GM18870 (cell line): ENCODE results near the gene SAMD11.
"Not testable (repeated sequence)": the region's sequence is repeated elsewhere in the genome, so short reads cannot be mapped to it uniquely, and the experiment has no call there.

Experiments used
- ATAC-seq: cut with Tn5 transposase; IDR thresholded peaks from one replicate; pipeline ENCODE4 v1.9.1; 2021; ENCODE audit warnings: moderate library complexity; ENCODE audit not compliant: unreplicated experiment

Gene SAMD11, protein sequence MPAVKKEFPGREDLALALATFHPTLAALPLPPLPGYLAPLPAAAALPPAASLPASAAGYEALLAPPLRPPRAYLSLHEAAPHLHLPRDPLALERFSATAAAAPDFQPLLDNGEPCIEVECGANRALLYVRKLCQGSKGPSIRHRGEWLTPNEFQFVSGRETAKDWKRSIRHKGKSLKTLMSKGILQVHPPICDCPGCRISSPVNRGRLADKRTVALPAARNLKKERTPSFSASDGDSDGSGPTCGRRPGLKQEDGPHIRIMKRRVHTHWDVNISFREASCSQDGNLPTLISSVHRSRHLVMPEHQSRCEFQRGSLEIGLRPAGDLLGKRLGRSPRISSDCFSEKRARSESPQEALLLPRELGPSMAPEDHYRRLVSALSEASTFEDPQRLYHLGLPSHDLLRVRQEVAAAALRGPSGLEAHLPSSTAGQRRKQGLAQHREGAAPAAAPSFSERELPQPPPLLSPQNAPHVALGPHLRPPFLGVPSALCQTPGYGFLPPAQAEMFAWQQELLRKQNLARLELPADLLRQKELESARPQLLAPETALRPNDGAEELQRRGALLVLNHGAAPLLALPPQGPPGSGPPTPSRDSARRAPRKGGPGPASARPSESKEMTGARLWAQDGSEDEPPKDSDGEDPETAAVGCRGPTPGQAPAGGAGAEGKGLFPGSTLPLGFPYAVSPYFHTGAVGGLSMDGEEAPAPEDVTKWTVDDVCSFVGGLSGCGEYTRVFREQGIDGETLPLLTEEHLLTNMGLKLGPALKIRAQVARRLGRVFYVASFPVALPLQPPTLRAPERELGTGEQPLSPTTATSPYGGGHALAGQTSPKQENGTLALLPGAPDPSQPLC

DNA sequence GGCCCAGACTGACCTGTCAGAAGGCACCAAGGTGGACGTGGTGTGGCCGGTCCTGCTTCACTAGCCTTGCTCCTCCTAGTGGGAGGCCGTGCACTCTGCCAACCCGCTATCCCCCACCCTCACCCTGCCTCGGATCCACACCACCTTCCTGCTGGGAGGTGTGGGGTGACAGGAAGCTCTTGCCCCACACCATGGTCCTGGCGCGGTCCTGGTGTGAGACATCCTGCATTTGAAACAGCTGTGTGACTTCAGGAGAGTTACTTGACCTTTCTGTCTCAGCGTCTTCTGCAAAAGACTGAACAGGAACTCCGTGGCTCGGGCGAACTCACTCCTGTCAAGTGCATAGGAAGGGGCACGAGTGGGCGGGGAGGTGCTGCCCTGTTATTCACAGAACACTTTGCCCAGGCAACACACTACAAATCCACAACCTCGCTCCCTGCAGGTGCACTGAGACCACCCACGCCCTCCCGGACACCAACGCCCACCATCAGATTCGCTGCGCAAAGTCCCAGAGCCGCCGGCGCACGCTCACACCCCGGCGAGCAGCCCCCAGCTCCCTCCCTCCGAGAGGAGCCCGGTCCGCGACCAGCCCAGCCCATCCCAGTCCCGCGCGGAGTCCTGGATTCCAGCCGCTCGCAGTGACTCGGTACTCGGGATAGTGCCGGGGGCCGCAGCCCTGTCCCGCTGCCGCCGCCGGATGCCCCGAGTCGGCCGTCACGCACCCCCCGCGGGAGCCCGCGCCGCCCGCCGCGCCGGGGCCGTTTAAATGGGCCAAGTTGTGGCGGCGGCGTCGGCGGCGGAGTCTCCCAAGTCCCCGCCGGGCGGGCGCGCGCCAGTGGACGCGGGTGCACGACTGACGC, at the start of gene SAMD11:
Gene SAMD11 (plus strand): TSS at position 793 of the 860 bp plus-strand sequence. CDS start 509 bp downstream, outside the sequence.
- no peak for ATAC-seq

DNA sequence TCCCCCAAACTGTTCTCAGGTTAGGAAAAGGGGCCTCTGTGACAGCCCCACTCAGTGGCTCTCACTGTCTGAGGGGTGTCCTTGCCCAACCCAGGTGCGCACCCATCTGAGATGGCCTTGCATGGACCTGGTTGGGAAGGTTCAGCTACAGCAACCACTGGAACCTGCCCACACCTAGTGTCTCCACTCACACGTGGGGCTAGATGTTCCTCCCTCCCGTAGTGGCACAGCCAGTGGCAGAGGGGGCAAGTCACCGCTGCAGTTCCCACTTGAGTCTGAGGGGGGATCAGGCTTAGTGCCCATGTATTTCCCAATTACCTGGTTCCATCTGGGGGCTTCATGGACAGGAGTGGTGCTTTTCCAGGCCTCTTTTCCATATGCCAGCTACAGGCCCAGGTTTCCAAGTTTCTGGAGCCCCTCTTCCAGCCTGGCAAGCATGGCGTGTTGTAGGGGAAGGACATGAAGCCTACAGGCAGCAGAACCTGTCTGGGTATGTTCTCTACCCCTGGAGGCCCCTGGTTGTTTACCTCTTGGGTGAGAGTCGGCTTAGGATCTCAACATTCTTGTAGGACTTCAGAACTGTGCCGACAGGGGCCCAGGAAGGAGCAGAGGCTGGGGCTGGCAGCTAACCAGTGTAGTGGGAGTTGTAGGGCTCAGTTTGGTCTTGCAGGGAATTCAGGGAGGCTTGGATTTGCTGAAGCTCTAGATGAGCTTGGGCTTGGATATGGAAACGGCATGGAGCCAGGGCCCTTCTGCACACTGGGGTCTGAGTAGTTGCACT, 47.1 kb upstream of the SAMD11 start:
- not testable (repeated sequence) for ATAC-seq

DNA sequence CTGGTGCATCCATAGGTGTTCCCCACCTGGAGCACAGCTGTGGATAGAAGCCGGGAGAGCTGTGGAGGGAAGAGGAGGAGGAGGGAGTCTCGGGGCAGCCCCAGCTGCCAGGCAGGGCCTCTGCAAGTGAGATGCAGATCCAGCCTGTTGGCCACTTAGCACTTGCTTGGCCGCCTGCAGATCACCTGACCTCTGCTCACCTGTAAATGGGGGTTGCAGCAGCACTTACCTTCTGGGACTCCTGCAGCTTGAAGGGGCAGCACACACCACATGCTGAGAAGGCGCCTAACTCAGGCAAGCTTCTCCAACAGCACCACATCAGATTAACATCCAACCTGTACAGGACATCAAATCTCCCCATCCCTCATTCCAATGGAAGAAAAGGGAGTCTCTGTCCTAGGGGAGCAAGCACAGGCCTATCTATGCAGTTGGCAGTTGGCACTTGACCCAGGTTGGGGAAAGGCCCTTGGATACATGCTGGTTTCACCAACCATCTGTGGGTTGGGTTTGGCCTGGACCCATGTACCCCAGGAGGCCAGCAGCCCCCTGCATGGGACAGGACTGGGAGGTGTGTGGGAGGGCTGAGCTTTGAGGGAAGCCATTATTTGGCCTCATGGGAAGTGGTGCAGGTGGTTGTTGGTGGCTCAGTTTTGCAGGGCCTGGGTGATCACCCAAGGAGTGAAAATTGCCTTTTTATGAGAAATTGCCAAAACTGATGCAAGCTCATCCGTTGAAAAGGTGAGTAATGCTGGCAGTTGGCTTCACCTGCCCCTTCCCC, 46.3 kb upstream of the SAMD11 start:
- not testable (repeated sequence) for ATAC-seq

DNA sequence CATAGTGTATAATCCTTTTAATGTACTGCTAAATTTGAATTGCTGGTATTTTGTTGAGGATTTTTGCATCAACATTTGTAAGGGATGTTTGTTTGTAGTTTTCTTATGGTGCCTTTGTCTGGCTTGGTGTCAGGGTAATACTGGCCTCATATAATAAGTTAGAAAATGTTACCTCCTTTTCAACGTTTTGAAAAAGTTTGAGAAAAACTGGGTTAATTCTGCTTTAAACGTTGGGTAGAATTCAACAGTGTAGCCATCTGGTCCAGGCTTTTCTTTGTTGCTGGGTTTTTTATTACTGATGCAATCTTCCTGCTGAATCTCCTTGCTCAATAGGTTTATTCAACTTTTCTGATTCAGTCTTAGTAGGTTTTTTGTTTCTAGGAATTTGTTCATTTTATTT, 43.2 kb upstream of the SAMD11 start:
- ATAC-seq: not testable (repeated sequence)

DNA sequence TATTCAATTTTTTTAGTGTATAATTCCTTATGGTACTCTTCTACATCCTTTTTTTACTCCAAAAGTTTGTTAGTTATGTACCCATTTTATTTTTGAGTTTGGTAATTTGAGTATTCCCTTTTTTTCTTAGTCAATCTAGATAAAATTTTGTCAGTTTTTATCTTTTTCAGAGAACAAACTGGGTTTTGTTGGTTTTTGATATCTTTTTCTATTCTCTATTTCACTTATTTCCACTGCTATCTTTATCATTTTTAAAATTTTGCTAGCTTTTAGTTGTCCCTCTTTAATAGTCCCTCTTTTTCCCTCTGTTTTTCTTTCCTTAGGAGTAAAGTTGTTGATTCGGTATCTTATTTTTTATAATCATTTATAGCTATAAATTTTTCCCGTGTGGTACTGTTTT, 42.8 kb upstream of the SAMD11 start:
- not testable (repeated sequence) for ATAC-seq

DNA sequence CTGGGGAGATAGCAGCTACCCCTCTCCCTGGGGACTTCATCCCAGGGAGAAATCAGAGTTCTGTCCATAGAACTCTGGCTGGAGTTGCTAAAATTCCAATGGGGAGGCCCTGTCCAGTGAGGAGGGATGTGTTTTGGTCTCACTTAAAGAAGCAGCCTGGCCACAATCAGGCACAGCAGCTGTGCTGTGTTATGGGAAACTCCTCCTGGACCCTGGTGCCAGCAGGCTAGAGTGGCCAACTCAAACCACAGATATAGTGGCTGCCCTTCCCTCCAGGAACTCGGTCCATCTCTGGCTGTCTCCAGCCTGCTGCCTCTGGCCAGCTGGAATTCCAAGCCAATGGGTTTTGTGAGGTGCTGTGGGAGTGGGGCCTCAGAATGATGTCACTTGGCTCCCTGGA, 37.4 kb upstream of the SAMD11 start:
- ATAC-seq: no peak

DNA sequence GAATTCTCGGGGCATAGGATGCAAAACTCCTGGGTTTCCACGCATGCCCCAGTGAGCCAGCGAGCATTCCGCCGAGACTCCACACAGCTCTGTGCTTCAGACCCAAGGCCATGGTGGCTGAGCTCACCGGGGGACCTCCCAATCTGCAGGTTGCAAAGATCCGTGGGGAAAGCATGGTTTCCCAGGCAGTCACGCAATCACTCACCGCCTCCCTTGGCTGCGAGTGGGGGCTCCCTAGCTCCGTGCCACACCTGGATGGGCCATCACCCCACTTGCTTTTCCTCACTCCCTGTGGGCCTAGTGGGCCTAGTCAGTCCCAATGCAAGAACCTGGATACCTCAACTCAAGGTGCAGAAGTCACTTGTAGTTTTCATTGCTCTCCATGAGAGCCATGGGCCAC, 37.0 kb upstream of the SAMD11 start:
- ATAC-seq: no peak

DNA sequence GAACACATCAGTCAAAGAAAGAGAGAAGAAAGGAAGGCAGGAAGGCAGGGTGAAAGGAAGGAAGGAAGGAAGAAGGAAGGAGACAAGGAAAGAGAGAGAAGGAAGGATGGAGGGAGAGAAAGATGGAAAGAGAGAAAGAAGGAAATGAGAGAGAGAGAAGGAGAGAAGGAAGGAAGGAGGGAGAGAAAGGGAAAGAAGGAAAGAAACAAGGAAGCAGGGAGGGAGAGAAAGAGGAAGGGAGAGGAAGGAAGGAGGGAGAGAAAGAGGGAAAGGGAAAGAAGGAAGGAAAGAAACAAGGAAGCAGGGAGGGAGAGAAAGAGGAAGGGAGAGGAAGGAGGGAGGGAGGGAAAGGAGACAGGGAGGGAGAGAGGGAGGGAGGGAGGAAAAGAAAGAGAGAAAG, 35.4 kb upstream of the SAMD11 start:
- ATAC-seq: no peak

DNA sequence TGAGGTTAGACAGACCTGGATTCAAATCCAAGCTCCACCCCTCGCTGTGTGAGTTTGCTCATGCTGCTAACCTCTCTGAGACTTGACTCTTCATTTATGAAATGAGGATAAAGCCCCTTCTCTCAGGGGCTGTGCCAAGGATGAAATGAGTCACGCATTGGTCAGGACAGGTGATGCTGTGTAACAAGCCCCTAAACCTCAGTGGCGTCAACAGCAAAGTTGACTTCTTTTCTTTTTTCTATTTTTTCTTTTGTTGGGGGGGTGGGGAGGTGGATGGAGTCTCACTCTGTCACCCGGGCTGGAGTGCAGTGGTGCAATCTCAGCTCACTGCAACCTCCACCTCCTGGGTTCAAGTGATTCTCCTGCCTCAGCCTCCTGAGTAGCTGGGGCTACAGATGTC, 33.9 kb upstream of the SAMD11 start:
- not testable (repeated sequence) for ATAC-seq

DNA sequence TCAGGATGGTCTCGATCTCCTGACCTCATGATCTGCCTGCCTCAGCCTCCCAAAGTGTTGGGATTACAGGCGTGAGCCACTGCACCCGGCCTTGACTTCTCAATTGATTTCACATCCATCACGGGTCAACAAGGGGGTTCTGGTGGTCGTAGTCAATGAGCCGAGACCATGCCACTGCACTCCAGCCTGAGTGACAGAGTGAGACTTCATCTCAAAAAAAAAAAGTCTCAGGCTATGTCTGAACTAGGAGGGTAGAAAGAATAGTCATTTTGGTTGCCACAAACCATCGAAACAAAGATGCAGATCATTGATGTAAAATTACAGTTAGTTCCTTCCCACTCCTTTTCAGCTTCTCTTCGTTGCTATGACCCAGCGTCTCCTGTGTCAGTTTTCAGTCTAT, 33.5 kb upstream of the SAMD11 start:
- not testable (repeated sequence) for ATAC-seq

DNA sequence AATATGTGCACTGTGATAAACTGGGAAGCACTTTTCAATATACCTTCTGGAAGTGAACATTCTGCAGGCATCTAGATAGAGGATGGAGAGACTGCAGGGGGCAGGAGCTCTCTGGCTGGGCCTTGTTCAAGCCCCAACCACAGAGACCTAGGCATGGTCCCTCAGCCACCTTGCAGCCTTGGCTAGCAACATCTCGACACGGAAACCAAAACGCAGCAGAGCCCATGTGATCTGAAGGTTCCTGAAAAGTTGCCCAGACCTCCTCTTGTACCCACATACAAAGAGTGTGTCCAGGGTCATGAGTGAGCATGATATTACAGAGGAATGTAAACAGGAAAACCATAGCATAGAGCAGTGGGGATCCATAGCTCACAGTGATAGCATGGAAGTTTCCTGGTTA, 33.1 kb upstream of the SAMD11 start:
- no peak for ATAC-seq

DNA sequence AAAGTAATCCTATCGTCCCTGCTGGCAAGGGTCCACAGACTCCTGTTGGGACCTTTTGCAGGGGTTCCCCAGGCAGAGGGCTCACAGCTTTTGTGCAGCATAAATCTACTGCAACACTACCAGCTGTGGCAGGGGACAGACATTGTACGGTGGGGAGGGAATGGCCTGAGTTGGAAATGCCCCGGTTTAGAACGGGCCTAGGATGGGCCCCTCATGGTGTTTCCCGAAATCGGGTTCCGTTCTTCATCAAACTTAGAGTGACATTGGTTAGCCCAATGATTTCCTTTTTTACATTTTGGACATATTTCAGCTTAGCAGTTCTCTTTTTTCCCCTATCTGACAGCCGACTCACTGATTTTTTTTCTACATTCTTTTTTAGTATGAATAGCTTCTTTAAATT, 26.5 kb upstream of the SAMD11 start:
- ATAC-seq: no peak

DNA sequence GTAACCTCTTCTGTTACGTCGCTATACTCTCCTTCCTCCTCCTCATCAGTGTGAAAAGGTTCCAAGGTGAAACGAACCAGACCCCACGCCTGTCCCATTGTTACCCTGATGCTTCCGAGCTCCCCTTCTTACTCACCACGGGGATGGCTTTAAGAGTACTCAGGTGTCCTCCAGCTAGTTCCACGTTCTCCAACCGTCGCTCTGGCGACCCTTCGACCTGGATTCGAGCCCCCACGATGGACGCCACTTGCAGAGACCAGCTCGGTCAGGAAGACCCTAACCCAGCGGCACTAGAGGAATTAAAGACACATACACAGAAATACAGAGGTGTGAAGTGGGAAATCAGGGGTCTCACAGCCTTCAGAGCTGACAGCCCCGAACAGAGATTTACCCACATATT, 25.8 kb upstream of the SAMD11 start:
- ATAC-seq: not testable (repeated sequence)

DNA sequence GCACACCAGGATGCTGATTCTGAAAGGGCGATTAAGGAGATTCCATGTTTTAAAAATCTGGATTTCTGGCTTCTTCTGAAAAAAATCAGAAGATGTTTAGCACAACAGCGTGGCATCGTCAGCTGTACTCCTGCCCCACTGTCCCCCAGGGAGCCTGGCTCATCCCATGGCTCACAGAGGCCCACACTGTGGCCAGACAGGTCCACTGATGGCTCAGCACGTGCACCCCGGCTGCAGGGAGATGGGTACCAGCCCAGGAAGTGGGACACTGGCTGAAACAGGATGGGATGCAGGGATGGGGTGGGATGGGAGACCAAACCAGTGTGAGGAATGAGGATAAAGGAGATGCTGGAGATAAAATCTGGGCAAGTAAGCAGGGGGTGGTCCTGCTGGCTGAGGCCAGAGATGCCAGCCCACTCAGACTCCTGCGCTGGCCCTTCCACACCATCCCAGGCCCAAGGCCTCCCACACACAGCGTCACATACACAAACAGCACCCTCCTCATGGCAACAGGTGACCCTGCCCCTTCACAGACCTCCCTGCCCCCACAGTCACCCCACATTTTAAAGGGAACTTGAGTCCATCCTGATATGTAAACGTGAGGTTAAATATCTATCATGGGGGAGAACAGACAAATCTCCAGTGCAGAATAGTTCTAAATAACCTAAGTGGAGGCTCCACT, 23.9 kb upstream of the SAMD11 start:
- ATAC-seq: no peak

DNA sequence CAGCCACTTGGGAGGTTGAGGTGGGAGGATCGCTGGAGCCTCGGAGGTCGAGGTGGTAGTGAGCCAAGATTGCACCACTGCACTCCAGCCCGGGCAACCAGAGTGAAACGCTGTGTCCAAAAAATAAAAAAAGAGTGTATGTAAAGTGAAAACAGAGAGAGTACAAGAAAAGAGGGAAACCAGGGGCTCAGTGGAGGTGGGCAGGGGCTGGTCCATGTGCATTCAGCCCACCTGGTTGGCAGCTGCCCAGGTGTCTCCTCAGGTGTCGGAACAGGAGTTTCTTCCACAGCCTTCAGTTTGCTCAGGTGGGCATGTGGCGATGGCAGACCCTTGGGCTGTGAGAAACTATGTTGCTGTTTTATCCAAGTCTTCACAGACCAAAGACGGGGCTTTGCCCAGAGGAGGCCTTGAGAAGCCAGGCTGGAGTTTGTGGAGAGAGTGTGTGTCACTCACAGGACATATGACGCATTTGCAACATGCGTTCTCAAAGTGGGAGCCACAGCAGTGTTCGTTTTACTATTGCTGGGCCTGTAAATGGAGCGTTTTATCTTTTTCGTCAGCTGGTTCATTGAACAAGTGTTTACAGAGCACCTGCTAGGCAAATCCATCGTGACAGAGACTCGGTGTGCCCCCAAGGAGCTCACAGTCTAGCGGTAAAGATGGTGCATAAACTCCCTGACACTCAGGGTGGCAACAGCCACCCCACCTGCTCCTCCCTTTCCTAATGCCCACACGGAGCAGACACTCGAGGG, 22.4 kb upstream of the SAMD11 start:
- no peak for ATAC-seq

DNA sequence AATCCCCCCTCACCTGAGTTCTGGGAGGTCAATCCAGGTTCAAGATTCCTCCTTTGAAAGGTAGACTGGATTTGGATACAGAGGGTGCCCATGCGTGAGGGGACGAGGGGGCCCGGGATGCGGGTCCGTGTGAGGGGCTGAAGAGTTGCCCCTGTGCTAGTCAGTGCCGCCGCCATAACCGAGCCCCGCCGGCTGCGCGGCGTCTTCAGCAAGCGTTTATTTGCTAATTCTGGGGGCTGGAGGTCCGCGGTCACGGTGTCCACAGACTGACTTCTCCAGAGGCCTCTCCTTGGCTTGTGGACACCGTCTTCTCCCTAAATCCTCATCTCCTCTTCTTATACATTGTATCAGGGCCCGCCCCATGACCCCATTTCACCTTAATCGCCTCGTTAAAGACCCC, 20.9 kb upstream of the SAMD11 start:
- ATAC-seq: no peak

DNA sequence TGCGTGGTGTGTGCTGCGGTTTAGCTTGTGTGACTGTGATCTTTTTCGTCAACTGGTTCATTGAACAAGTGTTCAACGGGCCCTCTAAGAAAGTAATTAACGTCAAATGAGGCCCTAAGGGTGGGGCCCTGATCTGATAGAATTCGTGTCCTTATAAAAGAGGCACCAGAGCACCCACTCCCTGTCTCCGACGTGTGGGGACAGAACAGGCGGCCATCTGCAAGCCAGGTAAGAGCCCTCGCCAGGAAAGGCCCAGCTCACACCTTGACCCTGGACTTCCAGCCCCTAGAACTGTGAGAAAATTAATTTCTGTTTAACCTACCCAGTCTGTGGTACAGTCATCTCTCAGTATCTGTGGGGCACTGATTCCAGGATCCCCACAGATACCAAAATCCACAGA, 20.4 kb upstream of the SAMD11 start:
- no peak for ATAC-seq

DNA sequence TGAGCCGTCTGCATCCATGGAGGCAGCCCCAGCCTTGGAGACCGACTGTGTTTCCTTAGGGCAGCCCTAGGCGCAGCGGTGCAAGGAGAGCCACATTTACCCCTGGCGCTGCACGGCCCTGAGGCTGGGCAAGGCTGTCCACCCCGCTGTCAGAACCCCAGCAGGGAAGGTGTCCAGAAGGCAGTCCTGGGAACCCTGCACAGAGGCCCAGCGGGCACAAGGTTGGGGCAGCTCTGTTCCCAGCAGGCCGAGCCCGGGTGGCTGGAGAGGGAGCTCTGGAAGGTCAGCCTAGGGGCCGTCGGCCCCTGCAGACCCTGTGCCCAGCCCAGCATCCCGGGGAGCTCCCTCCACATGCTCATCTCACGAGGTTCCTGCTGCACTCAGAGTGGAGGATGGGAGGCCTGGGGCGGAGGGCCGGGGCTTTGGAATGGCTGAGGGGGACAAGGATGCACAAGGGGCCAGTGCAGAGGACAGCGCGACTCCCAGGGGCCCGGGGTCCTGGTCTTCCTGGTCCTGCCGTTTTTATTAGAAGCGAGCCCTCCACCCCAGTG, 19.9 kb upstream of the SAMD11 start:
- ATAC-seq: no peak
